IMR-90 (cell line): ENCODE data around the gene TMTC2. TPM values are rescaled to one million over a fixed set of nuclear protein-coding genes. Genes with fewer than 3 reads are reported as not detected.

ENCODE experiments used
- ATAC-seq: fragments of 200-7000 bp; cut with Tn5 transposase; 2 replicates; pipeline ENCODE4 v1.9.1; 2020; ENCODE audit warnings: low read depth, mild to moderate bottlenecking, moderate library complexity
- BruUV-seq: library from RNA; stranded (reverse); fragments of 400-500 nt; replicated peaks from 2 replicates; lab custom pipeline; 2021; lab: Mats Ljungman, UMichigan
- CTCF ChIA-PET: fragments of 300-600 bp; formaldehyde crosslinking; extraction: SDS; loops from one replicate; lab custom pipeline; 2021; ENCODE audit warnings: antibody characterized with exemption; lab: Yijun Ruan, JAX
- POLR2A ChIA-PET: fragments of 300-600 bp; sonication (Branson Sonifier 250); formaldehyde crosslinking; loops from one replicate; lab custom pipeline; 2022; ENCODE audit warnings: antibody characterized with exemption; ENCODE audit not compliant: unreplicated experiment; lab: Charles Lee
- DNase-seq: peaks from one replicate; pipeline ENCODE4 v3.0.0; 2013
- H2AFZ ChIP-seq: replicated peaks from 2 replicates; pipeline ENCODE3; 2013; ENCODE audit warnings: low read length, mild to moderate bottlenecking; ENCODE audit not compliant: poor library complexity
- H2AK5ac ChIP-seq: 2 replicates; pipeline ENCODE4 v1.6.1; 2013; ENCODE audit warnings: low read depth, low read length, inconsistent platforms
- H2AK9ac ChIP-seq: replicated peaks from 2 replicates; pipeline ENCODE3; 2013; ENCODE audit warnings: mild to moderate bottlenecking, low read depth, low read length, moderate library complexity; ENCODE audit not compliant: poor library complexity
- H2BK120ac ChIP-seq: 2 replicates; pipeline ENCODE4 v1.6.1; 2013; ENCODE audit warnings: low read depth, low read length, inconsistent platforms
- H2BK15ac ChIP-seq: 3 replicates; pipeline ENCODE4 v1.6.1; 2013; ENCODE audit warnings: low read depth, low read length, inconsistent platforms
- H2BK20ac ChIP-seq: 2 replicates; pipeline ENCODE4 v1.6.1; 2013; ENCODE audit warnings: low read depth, mild to moderate bottlenecking, inconsistent platforms, low read length, moderate library complexity
- H2BK5ac ChIP-seq: 2 replicates; pipeline ENCODE4 v1.6.1; 2013; ENCODE audit warnings: mild to moderate bottlenecking, low read depth, low read length, inconsistent platforms; ENCODE audit not compliant: poor library complexity, severe bottlenecking
- H3K14ac ChIP-seq: replicated peaks from 2 replicates; pipeline ENCODE4 v1.6.1; 2013; ENCODE audit warnings: low read depth, low read length, inconsistent platforms
- H3K18ac ChIP-seq: 2 replicates; pipeline ENCODE4 v1.6.1; 2013; ENCODE audit warnings: low read depth, low read length, control low read depth
- H3K23ac ChIP-seq: 2 replicates; pipeline ENCODE4 v1.6.1; 2013; ENCODE audit warnings: low read depth, low read length, inconsistent platforms
- H3K27ac ChIP-seq: 2 replicates; pipeline ENCODE4 v1.5.1; 2013; ENCODE audit warnings: mild to moderate bottlenecking, control low read depth, low read length; ENCODE audit not compliant: insufficient read depth
- H3K27me3 ChIP-seq: 2 replicates; pipeline ENCODE4 v1.6.1; 2013; ENCODE audit warnings: low read length; ENCODE audit not compliant: control insufficient read depth, insufficient read depth
- H3K36me3 ChIP-seq: 2 replicates; pipeline ENCODE4 v1.6.1; 2013; ENCODE audit warnings: low read length, mixed read lengths; ENCODE audit not compliant: control insufficient read depth, insufficient read depth
- H3K4ac ChIP-seq: 2 replicates; pipeline ENCODE4 v1.6.1; 2013; ENCODE audit warnings: low read depth, low read length, inconsistent platforms
- H3K4me1 ChIP-seq: 2 replicates; pipeline ENCODE4 v1.6.1; 2013; ENCODE audit warnings: low read length, mixed read lengths; ENCODE audit not compliant: control insufficient read depth, insufficient read depth
- H3K4me2 ChIP-seq: 2 replicates; pipeline ENCODE4 v1.6.1; 2013; ENCODE audit warnings: low read depth, mild to moderate bottlenecking, control low read depth, low read length, moderate library complexity
- H3K4me3 ChIP-seq: 2 replicates; pipeline ENCODE4 v1.5.1; 2013; ENCODE audit warnings: low read depth, mild to moderate bottlenecking, control low read depth, low read length, moderate library complexity; ENCODE audit not compliant: insufficient read depth
- H3K56ac ChIP-seq: 2 replicates; pipeline ENCODE4 v1.6.1; 2013; ENCODE audit warnings: low read length, inconsistent platforms; ENCODE audit not compliant: insufficient read depth; ENCODE audit errors: extremely low read depth
- H3K79me1 ChIP-seq, 2 experiments: 2 replicates each; pipeline ENCODE4 v1.6.1; 2013; ENCODE audit warnings: low read length in 2 of 2, inconsistent platforms in 1 of 2, low read depth in 1 of 2
- H3K9ac ChIP-seq: 2 replicates; pipeline ENCODE4 v1.6.1; 2013; ENCODE audit warnings: low read depth, low read length, control low read depth
- H3K9me1 ChIP-seq: 2 replicates; pipeline ENCODE4 v1.6.1; 2013; ENCODE audit warnings: low read length, inconsistent platforms; ENCODE audit not compliant: insufficient read depth
- H3K9me3 ChIP-seq: 2 replicates; pipeline ENCODE4 v1.6.1; 2013; ENCODE audit warnings: low read length; ENCODE audit not compliant: control insufficient read depth, insufficient read depth
- H4K20me1 ChIP-seq: 2 replicates; pipeline ENCODE4 v1.6.1; 2013; ENCODE audit warnings: low read length, inconsistent platforms; ENCODE audit not compliant: insufficient read depth
- H4K5ac ChIP-seq: 2 replicates; pipeline ENCODE4 v1.6.1; 2013; ENCODE audit warnings: mild to moderate bottlenecking, low read depth, low read length, control low read depth
- H4K8ac ChIP-seq, 2 experiments: 2 replicates each; pipeline ENCODE4 v1.6.1; 2013; ENCODE audit warnings: low read depth in 2 of 2, low read length in 2 of 2, control low read depth in 1 of 2, inconsistent platforms in 1 of 2
- H4K91ac ChIP-seq: 2 replicates; pipeline ENCODE4 v1.6.1; 2013; ENCODE audit warnings: low read depth, low read length, inconsistent platforms; ENCODE audit not compliant: insufficient read depth
- CHD1 ChIP-seq: IDR thresholded peaks from 2 replicates; pipeline ENCODE4 v1.6.1; 2012; ENCODE audit warnings: low read depth, low read length, improper control_type of control experiment
- ELK1 ChIP-seq: fragments of 150-350 bp; IDR thresholded peaks from 2 replicates; pipeline ENCODE4 v1.6.1; 2016; ENCODE audit warnings: low read depth, mild to moderate bottlenecking, low read length, moderate library complexity, borderline replicate concordance
- NFE2L2 ChIP-seq: fragments of 150-350 bp; IDR thresholded peaks from 2 replicates; pipeline ENCODE4 v1.6.1; 2016; ENCODE audit warnings: low read depth, mild to moderate bottlenecking, low read length
- RAD21 ChIP-seq: IDR thresholded peaks from 2 replicates; pipeline ENCODE4 v1.6.1; 2012; ENCODE audit warnings: low read length, improper control_type of control experiment
- RCOR1 ChIP-seq: IDR thresholded peaks from 2 replicates; pipeline ENCODE4 v1.6.1; 2012; ENCODE audit warnings: mild to moderate bottlenecking, low read length, improper control_type of control experiment; ENCODE audit not compliant: insufficient replicate concordance
- RFX5 ChIP-seq: IDR thresholded peaks from 2 replicates; pipeline ENCODE4 v1.8.0; 2012; ENCODE audit warnings: low read depth, mild to moderate bottlenecking, low read length, moderate library complexity
- SMC3 ChIP-seq: fragments of 150-350 bp; IDR thresholded peaks from 2 replicates; pipeline ENCODE4 v1.6.1; 2016; ENCODE audit warnings: low read depth, mild to moderate bottlenecking, antibody characterized with exemption, low read length, moderate library complexity
- USF2 ChIP-seq: fragments of 150-350 bp; IDR thresholded peaks from 2 replicates; pipeline ENCODE4 v1.6.1; 2017; ENCODE audit warnings: mild to moderate bottlenecking, antibody characterized with exemption, low read length, low read depth
- WGBS, 2 experiments: methylation state at CpG; one replicate each; pipeline versions ENCODE4 v1.1.5 to v1.1.7; 2013; ENCODE audit warnings: missing lambda C conversion rate in 2 of 2; ENCODE audit not compliant: insufficient read length in 1 of 2; ENCODE audit errors: extremely low coverage in 2 of 2; 5-methylcytosine and 5-hydroxymethylcytosine counted together
- dilution Hi-C: fragments of 300-500 bp; cut with HindIII; formaldehyde crosslinking; loops from one replicate; pipeline ENCODE4 v1.14.3; 2018; ENCODE audit warnings: low sequenced_read_pairs; ENCODE audit not compliant: unreplicated experiment
- in situ Hi-C: fragments of 300-500 bp; cut with MboI; formaldehyde crosslinking; loops from 3 replicates; pipeline ENCODE4 v1.14.3; 2019; ENCODE audit warnings: low sequenced_read_pairs, inconsistent platforms, mixed read lengths
- intact Hi-C: fragments of 100-400 bp; cut with micrococcal nuclease; formaldehyde crosslinking; loops from 2 replicates; pipeline ENCODE4 v1.10.0; 2022
- polyA plus RNA-seq, 3 experiments: library from polyadenylated mRNA; depleted of rRNA; stranded (reverse); fragments of >200 nt; gene quantifications; 2 replicates each; pipeline ENCODE4 v1.2.3, GENCODE V29; 2012; ENCODE audit warnings: low replicate concordance in 1 of 3
- total RNA-seq: library from RNA; depleted of rRNA; stranded (reverse); fragments of >200 nt; gene quantifications from 2 replicates; pipeline ENCODE4 v1.2.3, GENCODE V29; 2012

TMTC2 gene
- total and polyA plus RNA-seq, 2 of the 4 experiments (the other 2 are of a cell fraction) = 0.56 to 1.4 TPM

GRCh38 chr12:83157604-83158003, 470.9 kb downstream of the TMTC2 start:
- in situ Hi-C loops = no loop called here
- ChIA-PET POLR2A (no interaction called here), CTCF (no interaction called here)
- Histone ChIP-seq H3K18ac (no peak overlapping the region), H4K91ac (no peak overlapping the region), H4K5ac (no peak overlapping the region), H3K27me3 (no peaks in the 10 kb centered on the region), H3K14ac (no peak overlapping the region), H2BK15ac (no peak overlapping the region), H2BK120ac (no peak overlapping the region), H2BK20ac (no peak overlapping the region), H2AK9ac (no peak overlapping the region), H3K9ac (no peak overlapping the region), H3K4me3 (no peak overlapping the region), H2BK5ac (no peak overlapping the region), H4K8ac (no peak overlapping the region), H3K4me1 (no peaks in the 10 kb centered on the region), H3K9me3 (no peaks in the 10 kb centered on the region), H3K9me1 (no peaks in the 10 kb centered on the region), H3K23ac (no peak overlapping the region), H2AK5ac (no peak overlapping the region), H3K79me1 (no peaks in the 10 kb centered on the region), H4K20me1 (no peaks in the 10 kb centered on the region), H3K4ac (no peak overlapping the region), H3K4me2 (no peak overlapping the region), H2AFZ (no peak overlapping the region), H3K36me3 (no peaks in the 10 kb centered on the region), H3K56ac (no peak overlapping the region), H3K27ac (no peak overlapping the region)
- TF ChIP-seq ELK1 (no peak), SMC3 (no peak), CHD1 (no peak), NFE2L2 (no peak), USF2 (no peak), RFX5 (no peak), RAD21 (no peak), RCOR1 (no peak)
- no CpG with 5 or more reads among the region's 4 CpGs for WGBS, 2 experiments
- BruUV-seq = no TSS peak
- dilution Hi-C loops = no loop called here
- ATAC-seq = no peak
- no peak for DNase-seq
- intact Hi-C loops = no loop called here
